K562 (cell line): ENCODE results near the gene SLC39A7. TPM values are rescaled to one million over a fixed set of nuclear protein-coding genes. Genes with fewer than 3 reads are reported as not detected.

Experiments
- BCOR ChIP-seq: fragments of 450-650 bp; IDR thresholded peaks from 2 replicates; pipeline ENCODE4 v1.6.1; 2016
- CBFA2T3 ChIP-seq: fragments of 450-650 bp; IDR thresholded peaks from 2 replicates; pipeline ENCODE4 v1.6.1; 2017
- CEBPB ChIP-seq: fragments of 450-650 bp; IDR thresholded peaks from 2 replicates; pipeline ENCODE4 v1.6.1; 2016; ENCODE audit warnings: missing genetic modification characterization, missing compliant biosample characterization
- DACH1 ChIP-seq: fragments of 450-650 bp; IDR thresholded peaks from 2 replicates; pipeline ENCODE4 v1.6.1; 2018; ENCODE audit not compliant: partially characterized antibody
- DMBX1 ChIP-seq: fragments of 250-450 bp; sonication (Bioruptor Pico); IDR thresholded peaks from 2 replicates; pipeline ENCODE4 v1.8.0; 2022; ENCODE audit warnings: inconsistent platforms, mild to moderate bottlenecking, moderate library complexity, borderline replicate concordance
- ELF2 ChIP-seq: fragments of 250-450 bp; sonication (Bioruptor Pico); IDR thresholded peaks from 2 replicates; pipeline ENCODE4 v1.5.0; 2021; ENCODE audit warnings: mild to moderate bottlenecking
- ESRRB ChIP-seq: fragments of 250-450 bp; sonication (Bioruptor Pico); IDR thresholded peaks from 2 replicates; pipeline ENCODE4 v1.5.0; 2020; ENCODE audit warnings: mild to moderate bottlenecking, moderate library complexity, borderline replicate concordance
- ETV1 ChIP-seq: fragments of 450-650 bp; conservative IDR thresholded peaks from 2 replicates; pipeline ENCODE4 v1.6.1; 2016; ENCODE audit warnings: missing genetic modification characterization, control low read depth, low read depth, missing compliant biosample characterization
- GABPB1 ChIP-seq: sonication (generic); formaldehyde crosslinking; IDR thresholded peaks from 2 replicates; pipeline ENCODE4 v1.8.0; 2022; ENCODE audit warnings: mild to moderate bottlenecking, missing genetic modification reagents
- HDGF ChIP-seq: fragments of 450-650 bp; IDR thresholded peaks from 2 replicates; pipeline ENCODE4 v1.6.1; 2016
- KAT2B ChIP-seq: IDR thresholded peaks from one replicate; pipeline ENCODE4 v1.6.1; 2012; ENCODE audit warnings: low read depth, mild to moderate bottlenecking, control low read depth, inconsistent platforms, low read length, moderate library complexity
- KLF16 ChIP-seq: IDR thresholded peaks from 2 replicates; pipeline ENCODE4 v1.6.1; 2016; ENCODE audit warnings: antibody characterized with exemption
- MCM5 ChIP-seq: fragments of 450-650 bp; IDR thresholded peaks from 2 replicates; pipeline ENCODE4 v1.6.1; 2016; ENCODE audit warnings: low read depth
- NFE2 ChIP-seq: IDR thresholded peaks from 2 replicates; pipeline ENCODE4 v1.6.1; 2014; ENCODE audit warnings: antibody characterized with exemption, low read depth
- PCBP1 ChIP-seq: fragments of 200-400 bp; formaldehyde crosslinking; IDR thresholded peaks from 2 replicates; pipeline ENCODE4 v1.6.1; 2018; ENCODE audit warnings: mild to moderate bottlenecking, low read depth, low read length; ENCODE audit not compliant: poor library complexity, severe bottlenecking
- POLR2AphosphoS5 ChIP-seq: IDR thresholded peaks from 2 replicates; pipeline ENCODE4 v1.6.1; 2011; ENCODE audit warnings: mild to moderate bottlenecking, low read depth, low read length, moderate library complexity; ENCODE audit not compliant: control insufficient read depth, insufficient read depth
- PYGO2 ChIP-seq: fragments of 450-650 bp; IDR thresholded peaks from 2 replicates; pipeline ENCODE4 v1.6.1; 2016; ENCODE audit warnings: mild to moderate bottlenecking, missing genetic modification characterization, moderate library complexity, missing compliant biosample characterization
- TAF9B ChIP-seq: fragments of 450-650 bp; IDR thresholded peaks from 2 replicates; pipeline ENCODE4 v1.6.1; 2018; ENCODE audit warnings: mild to moderate bottlenecking; ENCODE audit not compliant: partially characterized antibody
- TEAD2 ChIP-seq: fragments of 450-650 bp; IDR thresholded peaks from 2 replicates; pipeline ENCODE4 v1.6.1; 2016; ENCODE audit warnings: missing genetic modification characterization, control low read depth, missing compliant biosample characterization
- TEAD4 ChIP-seq, 2 experiments: sonication (generic) in 1 of 2; formaldehyde crosslinking in 1 of 2; IDR thresholded peaks; 2 replicates each; pipeline versions ENCODE4 v1.6.1 to v1.8.0; 2012 to 2022; ENCODE audit warnings: borderline replicate concordance in 1 of 2, inconsistent platforms in 1 of 2, low read length in 1 of 2, mild to moderate bottlenecking in 1 of 2, missing genetic modification reagents in 1 of 2
- ZFPM2 ChIP-seq: fragments of 250-450 bp; sonication (Bioruptor Pico); IDR thresholded peaks from 2 replicates; pipeline ENCODE4 v1.5.1; 2022; ENCODE audit warnings: mild to moderate bottlenecking
- ZKSCAN8 ChIP-seq: fragments of 200-800 bp; sonication (Bioruptor generic); IDR thresholded peaks from 2 replicates; pipeline ENCODE4 v1.6.1; 2016; ENCODE audit warnings: missing genetic modification characterization, missing compliant biosample characterization
- ZNF224 ChIP-seq: sonication (generic); formaldehyde crosslinking; IDR thresholded peaks from 2 replicates; pipeline ENCODE4 v1.8.0; 2022; ENCODE audit warnings: mild to moderate bottlenecking, missing genetic modification reagents
- ZNF324 ChIP-seq: fragments of 250-450 bp; sonication (Bioruptor Pico); IDR thresholded peaks from 2 replicates; pipeline ENCODE4 v1.4.0; 2020; ENCODE audit warnings: mild to moderate bottlenecking
- ZNF551 ChIP-seq: fragments of 250-450 bp; sonication (Bioruptor Pico); IDR thresholded peaks from 2 replicates; pipeline ENCODE4 v1.5.0; 2021; ENCODE audit warnings: mild to moderate bottlenecking, moderate library complexity
- ZNF77 ChIP-seq: fragments of 250-450 bp; sonication (Bioruptor Pico); IDR thresholded peaks from 2 replicates; pipeline ENCODE4 v1.5.0; 2020
- polyA plus RNA-seq, 8 experiments: library from polyadenylated mRNA; depleted of rRNA in 4 of 8; stranded (reverse) in 5 of 8; unstranded in 3 of 8; fragments of >200 nt; fragmentation: Nextera tagmentation in 2 of 8; fragmentation: Illumina TruSeq in 1 of 8; extraction: Ambion mirVana in 2 of 8; extraction: Trizol in 1 of 8; gene quantifications; 2 replicates each; pipeline versions ENCODE4 v1.2.1 to v1.2.3, GENCODE V29; 2011 to 2014; ENCODE audit warnings: inconsistent platforms in 1 of 8, missing spikeins in 1 of 8
- total RNA-seq, 7 experiments: library from RNA; depleted of rRNA in 6 of 7; stranded (reverse); fragments of >200 nt in 6 of 7; fragmentation: Illumina TruSeq in 2 of 7; extraction: Trizol in 2 of 7; gene quantifications; 2 replicates each; pipeline versions ENCODE4 v1.2.1 to v1.2.3, GENCODE V29; 2011 to 2021; ENCODE audit warnings: low replicate concordance in 1 of 7
- TF ChIP-seq, protein P1 (sequence below): fragments of 450-650 bp; IDR thresholded peaks from 2 replicates; pipeline ENCODE4 v1.6.1; 2017; ENCODE audit warnings: antibody characterized with exemption
- TF ChIP-seq, protein P2 (sequence below): fragments of 250-450 bp; sonication (Bioruptor Pico); IDR thresholded peaks from 2 replicates; pipeline ENCODE4 v1.4.0; 2020; ENCODE audit warnings: mild to moderate bottlenecking

SLC39A7 gene
- total and polyA plus RNA-seq, 9 of the 15 experiments (the other 6 are each of a cell fraction or from before 2014, with no cell fraction given) = 21.7 to 169 (median 121) TPM

DNA sequence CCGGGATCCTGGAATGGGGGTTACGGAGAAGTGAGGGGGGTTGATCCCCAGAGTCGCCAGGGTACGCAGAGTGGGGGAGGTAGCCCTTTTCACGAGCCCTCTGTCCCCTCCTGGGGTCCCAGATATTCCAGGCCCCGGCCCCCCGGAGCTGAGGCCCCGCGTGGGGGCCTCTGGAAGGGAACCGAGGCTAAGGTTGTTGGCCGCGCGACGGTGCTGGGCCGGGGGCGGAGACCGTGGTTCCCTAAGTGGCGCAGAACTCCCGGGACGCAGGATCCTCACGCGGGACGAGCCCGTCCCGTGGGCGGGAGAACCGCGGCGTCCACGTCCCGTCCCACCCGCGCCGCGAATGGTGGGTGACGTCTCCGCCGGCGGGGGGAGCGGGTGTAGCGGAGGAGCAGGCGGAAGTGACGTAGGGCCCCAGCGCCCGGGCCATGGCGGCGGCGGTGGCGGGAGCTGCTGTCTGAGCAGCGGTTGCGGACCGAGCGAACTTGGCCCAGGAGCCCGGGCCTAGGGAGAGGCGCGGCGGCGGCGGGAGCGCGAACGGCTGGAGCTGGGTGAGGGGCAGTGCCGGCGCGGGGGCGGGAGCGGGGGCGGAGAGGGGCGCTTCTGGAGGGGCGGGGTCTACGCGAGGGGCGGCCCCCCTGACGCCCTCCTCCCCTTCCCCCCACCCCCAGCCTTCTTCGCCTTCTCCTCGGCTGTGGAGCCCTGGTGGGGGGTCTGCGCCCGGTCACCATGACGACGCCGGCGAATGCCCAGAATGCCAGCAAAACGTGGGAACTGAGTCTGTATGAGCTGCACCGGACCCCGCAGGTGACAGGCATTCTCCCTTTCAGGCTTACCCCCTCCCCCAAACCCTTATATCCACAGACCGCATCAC is 7.7 kb downstream of the SLC39A7 start, which contains the start of gene RING1 (continued):
- TF ChIP-seq ETV1 (tag) = peak; percentile 73
- TF ChIP-seq ZNF77 (CRISPR knock-in tag) = no peak
- TF ChIP-seq POLR2AphosphoS5 = peak; percentile 83
- TF ChIP-seq ZFPM2 (CRISPR knock-in tag) = 0 out of 2 replicates have a peak, but pooled peaks have one; percentile 15
- TF ChIP-seq, protein P1, sequence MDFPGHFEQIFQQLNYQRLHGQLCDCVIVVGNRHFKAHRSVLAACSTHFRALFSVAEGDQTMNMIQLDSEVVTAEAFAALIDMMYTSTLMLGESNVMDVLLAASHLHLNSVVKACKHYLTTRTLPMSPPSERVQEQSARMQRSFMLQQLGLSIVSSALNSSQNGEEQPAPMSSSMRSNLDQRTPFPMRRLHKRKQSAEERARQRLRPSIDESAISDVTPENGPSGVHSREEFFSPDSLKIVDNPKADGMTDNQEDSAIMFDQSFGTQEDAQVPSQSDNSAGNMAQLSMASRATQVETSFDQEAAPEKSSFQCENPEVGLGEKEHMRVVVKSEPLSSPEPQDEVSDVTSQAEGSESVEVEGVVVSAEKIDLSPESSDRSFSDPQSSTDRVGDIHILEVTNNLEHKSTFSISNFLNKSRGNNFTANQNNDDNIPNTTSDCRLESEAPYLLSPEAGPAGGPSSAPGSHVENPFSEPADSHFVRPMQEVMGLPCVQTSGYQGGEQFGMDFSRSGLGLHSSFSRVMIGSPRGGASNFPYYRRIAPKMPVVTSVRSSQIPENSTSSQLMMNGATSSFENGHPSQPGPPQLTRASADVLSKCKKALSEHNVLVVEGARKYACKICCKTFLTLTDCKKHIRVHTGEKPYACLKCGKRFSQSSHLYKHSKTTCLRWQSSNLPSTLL = peak; percentile 77
- no peak for TF ChIP-seq TEAD2 (tag)
- TF ChIP-seq, protein P2, sequence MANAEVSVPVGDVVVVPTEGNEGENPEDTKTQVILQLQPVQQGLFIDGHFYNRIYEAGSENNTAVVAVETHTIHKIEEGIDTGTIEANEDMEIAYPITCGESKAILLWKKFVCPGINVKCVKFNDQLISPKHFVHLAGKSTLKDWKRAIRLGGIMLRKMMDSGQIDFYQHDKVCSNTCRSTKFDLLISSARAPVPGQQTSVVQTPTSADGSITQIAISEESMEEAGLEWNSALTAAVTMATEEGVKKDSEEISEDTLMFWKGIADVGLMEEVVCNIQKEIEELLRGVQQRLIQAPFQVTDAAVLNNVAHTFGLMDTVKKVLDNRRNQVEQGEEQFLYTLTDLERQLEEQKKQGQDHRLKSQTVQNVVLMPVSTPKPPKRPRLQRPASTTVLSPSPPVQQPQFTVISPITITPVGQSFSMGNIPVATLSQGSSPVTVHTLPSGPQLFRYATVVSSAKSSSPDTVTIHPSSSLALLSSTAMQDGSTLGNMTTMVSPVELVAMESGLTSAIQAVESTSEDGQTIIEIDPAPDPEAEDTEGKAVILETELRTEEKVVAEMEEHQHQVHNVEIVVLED (CRISPR knock-in tag) = peak; percentile 88
- 0 out of 2 replicates have a peak, but pooled peaks have one; percentile 6 for TF ChIP-seq NFE2
- TF ChIP-seq ZNF324 = no peak
- TF ChIP-seq TEAD4 (IDR thresholded peaks at IDR 0.05; ENCODE audit: low read length) = peak; percentile 30
- TF ChIP-seq TEAD4 (CRISPR knock-in tag; IDR thresholded peaks at IDR 0.05; ENCODE audit: borderline replicate concordance) = no peak
- peak; percentile 3 for TF ChIP-seq PCBP1
- no peak for TF ChIP-seq MCM5
- no peak for TF ChIP-seq CEBPB (tag)
- TF ChIP-seq ZNF551 = no peak
- TF ChIP-seq DMBX1 = no peak
- no peak for TF ChIP-seq KLF16
- no peak for TF ChIP-seq ZKSCAN8 (CRISPR knock-in tag)
- peak; percentile 39; the same call in 1 of the 2 replicates for TF ChIP-seq ELF2 (CRISPR knock-in tag)
- TF ChIP-seq PYGO2 (tag) = no peak
- TF ChIP-seq ZNF224 (CRISPR knock-in tag) = no peak
- peak; percentile 59 for TF ChIP-seq BCOR
- 0 out of 2 replicates have a peak, but pooled peaks have one; percentile 14 for TF ChIP-seq CBFA2T3
- TF ChIP-seq KAT2B = no peak
- peak; percentile 99 for TF ChIP-seq GABPB1 (CRISPR knock-in tag)
- no peak for TF ChIP-seq DACH1
- TF ChIP-seq TAF9B = peak; percentile 64
- 0 out of 2 replicates have a peak, but pooled peaks have one; percentile 66 for TF ChIP-seq ESRRB (CRISPR knock-in tag)
- no peak for TF ChIP-seq HDGF
